Measurements from ENCODE around the gene FKBP5.
"Not testable (repeated sequence)": the region's sequence is repeated elsewhere in the genome, so short reads cannot be mapped to it uniquely, and the experiment has no call there.

FKBP5 gene

GRCh38 chr6:35722121-35722761 lies 33.5 kb upstream of the FKBP5 start:
- no peak for DNase-seq

- peak; percentile 95 for DNase-seq
These were observed 31.4 kb upstream of the FKBP5 start for GRCh38 chr6:35719830-35720733.

GRCh38 chr6:35719404-35719829 lies 30.7 kb upstream of the FKBP5 start:
- no peak for DNase-seq

GRCh38 chr6:35718911-35719381 lies 30.2 kb upstream of the FKBP5 start:
- DNase-seq: peak; percentile 37

GRCh38 chr6:35718375-35718736 lies 29.6 kb upstream of the FKBP5 start:
- no peak for DNase-seq

- peak; percentile 35 for DNase-seq
These were observed 29.0 kb upstream of the FKBP5 start for GRCh38 chr6:35717449-35718374.

- no peak for DNase-seq
These were observed 28.1 kb upstream of the FKBP5 start for GRCh38 chr6:35716798-35717197.

GRCh38 chr6:35713006-35713767 lies 24.5 kb upstream of the FKBP5 start:
- DNase-seq: no peak

GRCh38 chr6:35711731-35712130 lies 23.0 kb upstream of the FKBP5 start:
- DNase-seq: no peak

GRCh38 chr6:35710241-35710847 lies 21.6 kb upstream of the FKBP5 start:
- DNase-seq: no peak

GRCh38 chr6:35708585-35708984 lies 19.9 kb upstream of the FKBP5 start:
- DNase-seq: no peak

GRCh38 chr6:35707714-35708407 lies 19.1 kb upstream of the FKBP5 start:
- no peak for DNase-seq

GRCh38 chr6:35706468-35706867 lies 17.8 kb upstream of the FKBP5 start:
- DNase-seq: peak; percentile 88

GRCh38 chr6:35703554-35703953 lies 14.8 kb upstream of the FKBP5 start:
- DNase-seq: no peak

GRCh38 chr6:35698858-35699257 lies 10.1 kb upstream of the FKBP5 start:
- no peak for DNase-seq

GRCh38 chr6:35698430-35698829 lies 9.7 kb upstream of the FKBP5 start:
- not testable (repeated sequence) for DNase-seq

- peak; percentile 79 for DNase-seq
These were observed 5.7 kb upstream of the FKBP5 start for GRCh38 chr6:35694462-35694861.

- peak; percentile 94 for DNase-seq
These were observed 2.5 kb upstream of the FKBP5 start for GRCh38 chr6:35691027-35691824.

GRCh38 chr6:35690484-35690883 lies 1.8 kb upstream of the FKBP5 start:
- no peak for DNase-seq

GRCh38 chr6:35690006-35690405 lies 1.3 kb upstream of the FKBP5 start:
- not testable (repeated sequence) for DNase-seq

Data from inflammatory macrophage treated with lipopolysaccharide for 4 hours (primary cell).